Measurements from ENCODE around the gene PLCL2. TPM values are rescaled to one million over a fixed set of nuclear protein-coding genes. Genes with fewer than 3 reads are reported as not detected.

Gene PLCL2
- total RNA-seq, 3 donors from 2014 or later (not counting 1 experiment from before 2014, with no cell fraction given) = 71.5 to 94.9 (median 84.7) TPM

GRCh38 chr3:17032407-17033034 is 147.8 kb downstream of the PLCL2 start:
- TF ChIP-seq CTCF (IDR thresholded peaks at IDR 0.05) = peak; percentile 23
- Mint-ChIP-seq H3K4me3 (peak overlapping the region; percentile 47), H3K27ac (peak overlapping the region; percentile 67 to 76), H3K36me3 (no peaks in the 10 kb centered on the region), H3K27me3 (ENCODE audit: low read depth in 2 of 2) (no peaks in the 10 kb centered on the region), H3K9me3 (no peaks in the 10 kb centered on the region), H3K4me1 (peaks cover 68 to 76% of the 10 kb centered on the region in 2 donors)
- no peak overlapping the region for H3K27ac ChIP-seq (ENCODE audit: low read length)
- H3K4me1 ChIP-seq (ENCODE audit: control insufficient read depth, insufficient read depth, low read length) = peaks cover 23% of the 10 kb centered on the region
- ATAC-seq (no peak), DNase-seq (peak in 1 of 2 donors; percentile 25)
- peaks cover 8% of the 10 kb centered on the region for H3K36me3 ChIP-seq (ENCODE audit: control insufficient read depth, insufficient read depth, low read length)
- no peak overlapping the region for H3K4me3 ChIP-seq (ENCODE audit: low read length)
- 54% methylated on average over 2 of the region's 3 CpGs for WGBS (ENCODE audit: insufficient coverage)
- no peaks in the 10 kb centered on the region for H3K9me3 ChIP-seq (ENCODE audit: control insufficient read depth, insufficient read depth, low read length)
- intact Hi-C loops (cut with micrococcal nuclease) = loop anchor here (1.0 to 5.0 kb wide), 6 partner anchors 9 to 145 kb away; no protein-coding TSS in a partner anchor
- no peaks in the 10 kb centered on the region for H3K27me3 ChIP-seq (ENCODE audit: control insufficient read depth, insufficient read depth, low read length)

- Histone ChIP-seq H3K4me1 (ENCODE audit: control insufficient read depth, insufficient read depth, low read length) (peaks cover 19% of the 10 kb centered on the region), H3K27me3 (ENCODE audit: control insufficient read depth, insufficient read depth, low read length) (no peaks in the 10 kb centered on the region), H3K36me3 (ENCODE audit: control insufficient read depth, insufficient read depth, low read length) (peaks cover 8% of the 10 kb centered on the region), H3K27ac (ENCODE audit: low read length) (no peak overlapping the region), H3K9me3 (ENCODE audit: control insufficient read depth, insufficient read depth, low read length) (no peaks in the 10 kb centered on the region), H3K4me3 (ENCODE audit: low read length) (no peak overlapping the region)
- Mint-ChIP-seq H3K27me3 (ENCODE audit: low read depth in 2 of 2) (no peaks in the 10 kb centered on the region), H3K9me3 (no peaks in the 10 kb centered on the region), H3K36me3 (no peaks in the 10 kb centered on the region), H3K4me3 (peak overlapping the region; percentile 14), H3K4me1 (peaks cover 64 to 66% of the 10 kb centered on the region in 2 donors), H3K27ac (peak overlapping the region; percentile 67 to 76)
- TF ChIP-seq CTCF (IDR thresholded peaks at IDR 0.05) = no peak
- DNase-seq (peak in 1 of 2 donors; percentile 24), ATAC-seq (peak; percentile 89 to 95 (median 92))
- intact Hi-C loops (cut with micrococcal nuclease) = loop anchor here (1.0 to 5.0 kb wide), 6 partner anchors 10 to 146 kb away; no protein-coding TSS in a partner anchor
- WGBS (ENCODE audit: insufficient coverage) = 38% methylated on average over 3 of the region's 3 CpGs
Observed at GRCh38 chr3:17033516-17034168, 148.9 kb downstream of the PLCL2 start.

GRCh38 chr3:17035033-17035432 is 150.3 kb downstream of the PLCL2 start:
- WGBS (ENCODE audit: insufficient coverage) = 34% methylated on average over 3 of the region's 5 CpGs
- peak overlapping the region; percentile 16 to 76 for H3K27ac Mint-ChIP-seq

More at GRCh38 chr3:17035033-17035432, 150.3 kb downstream of the PLCL2 start:
- no peaks in the 10 kb centered on the region for H3K9me3 ChIP-seq (ENCODE audit: control insufficient read depth, insufficient read depth, low read length)
- H3K4me3 ChIP-seq (ENCODE audit: low read length) = no peak overlapping the region
- H3K36me3 Mint-ChIP-seq = no peaks in the 10 kb centered on the region
- H3K4me3 Mint-ChIP-seq = peak overlapping the region; percentile 8
- H3K4me1 Mint-ChIP-seq = peaks cover 64 to 67% of the 10 kb centered on the region in 2 donors
- H3K27me3 Mint-ChIP-seq (ENCODE audit: low read depth in 2 of 2) = no peaks in the 10 kb centered on the region
- DNase-seq (no peak), ATAC-seq (no peak)
- H3K27me3 ChIP-seq (ENCODE audit: control insufficient read depth, insufficient read depth, low read length) = no peaks in the 10 kb centered on the region
- no peaks in the 10 kb centered on the region for H3K9me3 Mint-ChIP-seq
- TF ChIP-seq CTCF (IDR thresholded peaks at IDR 0.05) = no peak
- H3K4me1 ChIP-seq (ENCODE audit: control insufficient read depth, insufficient read depth, low read length) = peaks cover 17% of the 10 kb centered on the region
- H3K36me3 ChIP-seq (ENCODE audit: control insufficient read depth, insufficient read depth, low read length) = peaks cover 8% of the 10 kb centered on the region
- no peak overlapping the region for H3K27ac ChIP-seq (ENCODE audit: low read length)
- intact Hi-C loops (cut with micrococcal nuclease) = no loop called here
